Suprapubic skin (tissue), 4 donors: ENCODE data around the gene DIP2C. TPM values are rescaled to one million over a fixed set of nuclear protein-coding genes. Genes with fewer than 3 reads are reported as not detected.

ENCODE experiments used
- DNase-seq, 2 donors: peaks; one replicate each; pipeline ENCODE4 v3.0.0-alpha.2; 2019; ENCODE audit warnings: low spot score in 2 of 2
- H3K27ac ChIP-seq: fragments of 200-600 bp; sonication (generic); one replicate; pipeline ENCODE4 v1.5.1; 2019
- H3K27me3 ChIP-seq: fragments of 200-600 bp; sonication (generic); one replicate; pipeline ENCODE4 v1.5.1; 2019
- H3K36me3 ChIP-seq: fragments of 200-600 bp; sonication (generic); one replicate; pipeline ENCODE4 v1.5.1; 2019
- H3K4me1 ChIP-seq: fragments of 200-600 bp; sonication (generic); one replicate; pipeline ENCODE4 v1.5.1; 2019
- H3K4me3 ChIP-seq: fragments of 200-600 bp; sonication (generic); one replicate; pipeline ENCODE4 v1.5.1; 2019; ENCODE audit warnings: mild to moderate bottlenecking
- H3K9me3 ChIP-seq: fragments of 200-600 bp; sonication (generic); one replicate; pipeline ENCODE4 v1.5.1; 2019
- EP300 ChIP-seq: sonication (generic); formaldehyde crosslinking; IDR thresholded peaks from one replicate; pipeline ENCODE4 v1.6.1; 2017; ENCODE audit warnings: antibody characterized with exemption
- POLR2A ChIP-seq, 2 donors: fragments of 450-650 bp; IDR thresholded peaks; one replicate each; pipeline ENCODE4 v1.6.1; 2017; ENCODE audit warnings: antibody characterized with exemption in 2 of 2, mild to moderate bottlenecking in 2 of 2, moderate library complexity in 2 of 2
- POLR2AphosphoS5 ChIP-seq, 3 donors: sonication (generic); formaldehyde crosslinking; IDR thresholded peaks; one replicate each; pipeline ENCODE4 v1.6.1; 2017; ENCODE audit warnings: antibody characterized with exemption in 3 of 3
- WGBS: methylation state at CpG from one replicate; pipeline ENCODE4 v1.1.5; 2018; 5-methylcytosine and 5-hydroxymethylcytosine counted together
- total RNA-seq, 4 donors: library from RNA; depleted of rRNA; stranded (reverse); fragments of >200 nt; gene quantifications; one replicate each; pipeline ENCODE4 v1.1.0, GENCODE V29; 2016
- TF ChIP-seq, protein P1 (sequence below), 2 donors: fragments of 200-600 bp in 1 of 2; fragments of 450-650 bp in 1 of 2; sonication (generic) in 1 of 2; IDR thresholded peaks; one replicate each; pipeline ENCODE4 v1.5.1; 2016 to 2019; ENCODE audit warnings: antibody characterized with exemption in 2 of 2, mild to moderate bottlenecking in 1 of 2, moderate library complexity in 1 of 2

The DIP2C gene
- total RNA-seq, 4 donors from 2014 or later: 6.7 to 23.3 (median 14.7) TPM

DNA sequence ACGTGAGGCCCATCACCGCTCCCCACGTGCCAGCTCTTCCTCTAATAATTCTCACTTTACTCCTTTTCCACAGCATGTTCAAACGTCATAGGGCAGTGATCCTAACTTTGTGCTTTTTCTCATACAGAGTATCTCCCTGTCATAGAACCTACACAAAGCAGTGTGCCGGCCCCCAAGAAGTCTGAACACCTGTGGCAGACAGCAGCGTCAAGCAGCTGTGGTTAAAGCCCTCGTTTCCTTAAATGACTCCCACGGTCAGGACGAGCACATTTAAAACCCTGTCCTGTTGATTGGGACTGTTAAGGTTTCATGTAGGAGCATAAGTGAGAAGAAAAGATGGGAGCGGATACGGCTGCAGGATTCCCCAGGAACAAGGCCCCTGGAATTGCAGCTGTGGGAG is 267.2 kb downstream of the DIP2C start:
- Histone ChIP-seq H3K4me3 (no peak overlapping the region), H3K9me3 (no peaks in the 10 kb centered on the region), H3K27ac (no peak overlapping the region), H3K27me3 (no peaks in the 10 kb centered on the region), H3K4me1 (no peaks in the 10 kb centered on the region), H3K36me3 (peaks cover 28% of the 10 kb centered on the region)
- TF ChIP-seq EP300 (no peak), POLR2A (IDR thresholded peaks at IDR 0.05) (no peak), POLR2AphosphoS5 (IDR thresholded peaks at IDR 0.05) (no peak)
- TF ChIP-seq, protein P1, sequence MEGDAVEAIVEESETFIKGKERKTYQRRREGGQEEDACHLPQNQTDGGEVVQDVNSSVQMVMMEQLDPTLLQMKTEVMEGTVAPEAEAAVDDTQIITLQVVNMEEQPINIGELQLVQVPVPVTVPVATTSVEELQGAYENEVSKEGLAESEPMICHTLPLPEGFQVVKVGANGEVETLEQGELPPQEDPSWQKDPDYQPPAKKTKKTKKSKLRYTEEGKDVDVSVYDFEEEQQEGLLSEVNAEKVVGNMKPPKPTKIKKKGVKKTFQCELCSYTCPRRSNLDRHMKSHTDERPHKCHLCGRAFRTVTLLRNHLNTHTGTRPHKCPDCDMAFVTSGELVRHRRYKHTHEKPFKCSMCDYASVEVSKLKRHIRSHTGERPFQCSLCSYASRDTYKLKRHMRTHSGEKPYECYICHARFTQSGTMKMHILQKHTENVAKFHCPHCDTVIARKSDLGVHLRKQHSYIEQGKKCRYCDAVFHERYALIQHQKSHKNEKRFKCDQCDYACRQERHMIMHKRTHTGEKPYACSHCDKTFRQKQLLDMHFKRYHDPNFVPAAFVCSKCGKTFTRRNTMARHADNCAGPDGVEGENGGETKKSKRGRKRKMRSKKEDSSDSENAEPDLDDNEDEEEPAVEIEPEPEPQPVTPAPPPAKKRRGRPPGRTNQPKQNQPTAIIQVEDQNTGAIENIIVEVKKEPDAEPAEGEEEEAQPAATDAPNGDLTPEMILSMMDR (IDR thresholded peaks at IDR 0.05): no peak
- DNase-seq: no peak
- WGBS: 88% methylated on average over 11 of the region's 11 CpGs

DNA sequence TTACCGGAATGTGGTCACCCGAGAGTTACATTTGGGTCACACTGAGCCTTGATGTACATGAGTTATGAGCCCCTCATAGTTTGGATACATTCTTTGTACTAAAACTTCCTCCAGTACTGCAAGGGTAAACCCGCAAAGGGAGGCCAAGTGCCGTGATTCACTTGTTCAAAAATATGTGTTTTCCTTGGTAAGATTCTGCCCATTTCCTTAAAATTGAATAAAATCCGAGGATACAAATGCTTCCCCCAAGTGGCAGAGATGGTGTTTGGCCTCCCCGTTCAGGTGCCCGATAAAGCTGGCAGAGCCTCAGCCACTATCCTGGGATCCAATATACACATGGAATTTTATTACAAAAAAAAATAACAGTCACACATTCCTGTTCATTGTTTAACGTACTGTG is 268.3 kb downstream of the DIP2C start:
- Histone ChIP-seq H3K4me1 (no peaks in the 10 kb centered on the region), H3K4me3 (no peak overlapping the region), H3K27ac (no peak overlapping the region), H3K9me3 (no peaks in the 10 kb centered on the region), H3K36me3 (peaks cover 29% of the 10 kb centered on the region), H3K27me3 (no peaks in the 10 kb centered on the region)
- 87% methylated on average over 8 of the region's 8 CpGs for WGBS
- no peak for DNase-seq
- TF ChIP-seq EP300: no peak
- TF ChIP-seq POLR2A (IDR thresholded peaks at IDR 0.05): no peak
- TF ChIP-seq, protein P1 (IDR thresholded peaks at IDR 0.05): no peak
- TF ChIP-seq POLR2AphosphoS5 (IDR thresholded peaks at IDR 0.05): no peak

DNA sequence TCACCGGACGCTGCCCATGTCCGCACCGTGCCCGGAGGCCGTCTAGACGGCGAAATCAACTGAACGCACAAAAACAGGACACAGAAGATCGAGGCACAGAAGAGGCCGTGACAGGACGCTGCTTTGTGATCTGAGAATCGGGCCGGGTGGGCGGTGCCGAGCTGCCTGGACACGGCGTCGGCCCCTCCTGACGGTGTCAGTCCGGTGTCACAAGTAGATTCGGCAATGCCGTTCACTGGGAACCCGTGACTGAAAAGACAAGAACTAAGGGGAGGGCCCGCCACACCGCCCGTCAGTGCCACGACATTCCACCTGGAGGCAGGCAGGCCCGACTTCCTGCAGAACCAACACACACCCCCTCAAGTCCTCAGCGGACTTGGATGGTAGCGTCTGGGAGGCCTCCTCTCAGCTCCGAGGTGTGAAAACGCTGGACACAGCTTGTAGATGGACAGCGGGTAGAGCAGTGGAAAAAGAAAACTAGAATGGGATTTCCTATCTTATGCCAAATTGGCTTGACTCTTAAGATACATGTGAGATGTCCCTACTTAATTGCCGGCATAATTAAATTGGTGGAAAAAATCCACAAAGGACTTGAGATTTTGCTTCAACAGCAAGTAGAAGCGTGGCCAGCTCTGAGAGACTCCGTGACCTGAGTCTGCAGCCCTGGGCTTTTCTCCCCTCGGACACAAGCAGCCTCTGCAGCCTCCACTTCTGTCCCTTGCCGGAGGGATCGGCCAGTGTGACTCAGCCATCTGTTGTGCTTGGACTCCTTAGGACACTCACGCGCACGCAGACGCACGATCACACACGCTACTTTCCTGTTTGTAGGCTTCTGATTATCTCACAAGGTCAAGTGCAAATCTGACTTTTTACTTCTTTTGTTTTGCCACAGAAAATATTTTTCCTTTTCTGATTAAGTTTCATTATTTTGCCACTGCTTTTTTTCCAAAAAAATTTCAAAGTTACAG is 269.0 kb downstream of the DIP2C start:
- H3K27me3 ChIP-seq: no peaks in the 10 kb centered on the region
- no peak for TF ChIP-seq POLR2AphosphoS5 (IDR thresholded peaks at IDR 0.05)
- TF ChIP-seq, protein P1 (IDR thresholded peaks at IDR 0.05): no peak
- no peak for TF ChIP-seq POLR2A (IDR thresholded peaks at IDR 0.05)
- no peak for TF ChIP-seq EP300
- H3K4me3 ChIP-seq: no peak overlapping the region
- no peak overlapping the region for H3K27ac ChIP-seq
- no peaks in the 10 kb centered on the region for H3K4me1 ChIP-seq
- peaks cover 34% of the 10 kb centered on the region for H3K36me3 ChIP-seq
- H3K9me3 ChIP-seq: no peaks in the 10 kb centered on the region
- 95% methylated on average over 35 of the region's 46 CpGs for WGBS
- no peak for DNase-seq

DNA sequence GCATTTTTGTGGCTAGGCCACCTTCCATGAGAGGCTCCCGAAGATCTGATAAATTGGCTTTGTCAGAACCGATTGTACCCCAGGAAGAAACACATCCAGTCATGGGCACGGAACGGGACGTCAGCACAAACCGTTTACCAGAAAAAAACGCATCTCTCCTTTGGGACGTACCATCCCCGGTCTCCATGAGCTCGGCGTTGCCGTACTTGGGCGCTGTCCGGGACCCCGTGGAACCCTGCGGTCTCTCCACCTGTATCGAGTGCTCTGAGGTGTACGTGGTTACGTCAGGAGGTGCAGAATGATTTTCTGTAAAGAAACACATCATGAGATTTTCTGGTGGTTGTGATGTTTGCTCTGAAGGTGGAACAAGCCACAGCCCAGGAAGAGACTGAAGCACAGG is 270.6 kb downstream of the DIP2C start:
- Histone ChIP-seq H3K4me3 (no peak overlapping the region), H3K9me3 (no peaks in the 10 kb centered on the region), H3K4me1 (no peaks in the 10 kb centered on the region), H3K36me3 (peaks cover 36% of the 10 kb centered on the region), H3K27ac (no peak overlapping the region), H3K27me3 (no peaks in the 10 kb centered on the region)
- 95% methylated on average over 19 of the region's 19 CpGs for WGBS
- no peak for TF ChIP-seq POLR2AphosphoS5 (IDR thresholded peaks at IDR 0.05)
- TF ChIP-seq POLR2A (IDR thresholded peaks at IDR 0.05): no peak
- no peak for TF ChIP-seq EP300
- TF ChIP-seq, protein P1 (IDR thresholded peaks at IDR 0.05): no peak
- no peak for DNase-seq

DNA sequence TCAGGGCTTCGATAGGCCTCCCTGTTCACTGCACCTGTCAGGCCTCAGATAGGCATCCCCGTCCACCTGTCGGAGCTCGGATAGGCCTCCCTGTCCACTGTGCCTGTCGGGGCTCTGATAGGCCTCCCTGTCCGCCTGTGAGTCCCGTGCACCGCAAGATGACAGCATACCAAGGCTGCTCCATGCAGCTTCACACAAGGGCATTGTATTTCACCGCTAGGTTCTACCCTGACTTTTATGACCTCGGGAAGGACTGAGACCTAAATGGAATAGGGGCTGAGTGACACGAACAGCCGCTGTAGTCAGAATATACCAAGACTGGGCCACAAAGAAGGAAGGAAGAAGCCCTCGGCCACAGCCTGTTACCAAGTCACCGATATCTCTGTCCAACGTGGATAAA is 271.2 kb downstream of the DIP2C start:
- 80% methylated on average over 10 of the region's 15 CpGs for WGBS

More for the DNA sequence above, 271.2 kb downstream of the DIP2C start:
- Histone ChIP-seq H3K4me3 (no peak overlapping the region), H3K9me3 (no peaks in the 10 kb centered on the region), H3K27me3 (no peaks in the 10 kb centered on the region), H3K4me1 (no peaks in the 10 kb centered on the region), H3K27ac (no peak overlapping the region), H3K36me3 (peaks cover 38% of the 10 kb centered on the region)
- no peak for DNase-seq
- TF ChIP-seq POLR2A (IDR thresholded peaks at IDR 0.05) (no peak), POLR2AphosphoS5 (IDR thresholded peaks at IDR 0.05) (no peak), EP300 (no peak)
- TF ChIP-seq, protein P1 (IDR thresholded peaks at IDR 0.05): no peak
